Measurements from ENCODE around the gene ACSF3.

ACSF3 gene

DNA sequence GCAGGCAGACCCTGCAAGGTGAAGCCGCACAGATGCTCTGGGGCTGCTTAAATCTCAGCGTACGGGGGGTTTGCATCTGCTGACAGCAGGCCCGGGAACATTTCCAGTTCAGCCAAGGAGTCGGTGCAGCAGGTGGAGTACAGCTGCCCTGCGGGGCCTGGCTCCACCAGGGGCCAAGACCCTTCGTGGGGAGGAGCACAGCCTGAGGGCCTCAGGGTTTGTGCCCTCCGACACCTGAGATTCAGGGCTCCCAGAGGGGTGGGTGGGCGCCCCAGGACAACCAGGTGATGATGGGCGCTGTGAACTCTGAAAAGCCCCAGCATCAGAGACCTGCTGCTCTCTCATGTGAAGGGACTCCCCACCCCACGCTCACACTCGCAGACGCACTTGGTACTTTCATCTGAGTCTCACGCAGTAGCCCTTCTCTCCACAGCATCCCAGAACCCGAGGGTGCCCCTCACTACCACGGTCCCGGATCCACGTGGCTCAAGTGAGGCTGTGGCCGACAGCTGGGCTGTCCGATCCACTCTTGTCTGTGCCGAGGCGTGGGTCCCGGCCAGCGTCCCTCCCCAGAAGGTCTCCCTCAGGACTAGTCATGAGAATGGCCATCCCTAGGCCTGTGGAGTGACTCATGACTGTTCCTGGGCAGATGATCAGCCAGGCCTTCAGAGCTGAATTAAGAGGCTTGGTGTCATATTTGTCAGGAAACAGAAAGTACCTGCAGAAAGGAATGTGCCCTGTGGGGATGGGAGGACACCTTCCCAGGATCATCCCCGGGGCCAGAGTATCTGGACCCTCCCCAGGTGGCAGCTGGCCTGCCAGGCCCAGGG lies 29.6 kb downstream of the ACSF3 start (continued):
- TF ChIP-seq GLIS3 (CRISPR knock-in tag; IDR thresholded peaks at IDR 0.05) = no peak
- TF ChIP-seq CSRNP3 (CRISPR knock-in tag; IDR thresholded peaks at IDR 0.05) = no peak
- TF ChIP-seq ISL1 (CRISPR knock-in tag; IDR thresholded peaks at IDR 0.05) = no peak
- no peak for TF ChIP-seq TSHZ2 (CRISPR knock-in tag; IDR thresholded peaks at IDR 0.05)
- TF ChIP-seq ZFP30 (CRISPR knock-in tag; IDR thresholded peaks at IDR 0.05) = no peak
- TF ChIP-seq OSR1 (CRISPR knock-in tag; IDR thresholded peaks at IDR 0.05) = no peak
- TF ChIP-seq PPARA (CRISPR knock-in tag; IDR thresholded peaks at IDR 0.05; ENCODE audit: borderline replicate concordance) = no peak
- TF ChIP-seq TOX (CRISPR knock-in tag; IDR thresholded peaks at IDR 0.05; ENCODE audit: borderline replicate concordance) = no peak

DNA sequence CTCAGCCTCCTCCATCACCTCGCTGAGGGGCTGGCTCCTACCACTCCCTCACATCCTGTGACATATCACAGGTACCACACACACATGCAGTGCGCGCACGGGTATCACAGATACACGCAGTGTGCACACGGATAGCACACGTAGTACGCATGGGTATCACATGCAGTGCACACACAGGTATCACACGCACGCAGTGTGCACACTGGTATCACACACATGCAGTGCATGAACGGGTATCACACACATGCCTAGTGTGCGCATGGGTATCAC lies 30.1 kb downstream of the ACSF3 start:
- TF ChIP-seq ARNTL (CRISPR knock-in tag; IDR thresholded peaks at IDR 0.05; ENCODE audit: borderline replicate concordance, low read depth) (no peak), ZNF565 (CRISPR knock-in tag; conservative IDR thresholded peaks at IDR 0.05; ENCODE audit: low read depth) (no peak), ZNF8 (CRISPR knock-in tag; IDR thresholded peaks at IDR 0.05) (no peak), RARB (CRISPR knock-in tag; IDR thresholded peaks at IDR 0.05) (no peak), ZC3H10 (CRISPR knock-in tag; IDR thresholded peaks at IDR 0.05) (no peak), TCF4 (CRISPR knock-in tag; IDR thresholded peaks at IDR 0.05; ENCODE audit: borderline replicate concordance) (no peak), ZNF70 (CRISPR knock-in tag; IDR thresholded peaks at IDR 0.05) (no peak), OSR1 (CRISPR knock-in tag; IDR thresholded peaks at IDR 0.05) (no peak), TOX (CRISPR knock-in tag; IDR thresholded peaks at IDR 0.05; ENCODE audit: borderline replicate concordance) (no peak), TSHZ2 (CRISPR knock-in tag; IDR thresholded peaks at IDR 0.05) (no peak), BACH2 (CRISPR knock-in tag; IDR thresholded peaks at IDR 0.05; ENCODE audit: borderline replicate concordance) (no peak), CSDC2 (CRISPR knock-in tag; IDR thresholded peaks at IDR 0.05) (no peak), PPARA (CRISPR knock-in tag; IDR thresholded peaks at IDR 0.05; ENCODE audit: borderline replicate concordance) (no peak), ZFP30 (CRISPR knock-in tag; IDR thresholded peaks at IDR 0.05) (no peak), ISL1 (CRISPR knock-in tag; IDR thresholded peaks at IDR 0.05) (no peak), POU6F1 (CRISPR knock-in tag; IDR thresholded peaks at IDR 0.05; ENCODE audit: borderline replicate concordance, low read depth) (no peak)
- TF ChIP-seq, protein P1, sequence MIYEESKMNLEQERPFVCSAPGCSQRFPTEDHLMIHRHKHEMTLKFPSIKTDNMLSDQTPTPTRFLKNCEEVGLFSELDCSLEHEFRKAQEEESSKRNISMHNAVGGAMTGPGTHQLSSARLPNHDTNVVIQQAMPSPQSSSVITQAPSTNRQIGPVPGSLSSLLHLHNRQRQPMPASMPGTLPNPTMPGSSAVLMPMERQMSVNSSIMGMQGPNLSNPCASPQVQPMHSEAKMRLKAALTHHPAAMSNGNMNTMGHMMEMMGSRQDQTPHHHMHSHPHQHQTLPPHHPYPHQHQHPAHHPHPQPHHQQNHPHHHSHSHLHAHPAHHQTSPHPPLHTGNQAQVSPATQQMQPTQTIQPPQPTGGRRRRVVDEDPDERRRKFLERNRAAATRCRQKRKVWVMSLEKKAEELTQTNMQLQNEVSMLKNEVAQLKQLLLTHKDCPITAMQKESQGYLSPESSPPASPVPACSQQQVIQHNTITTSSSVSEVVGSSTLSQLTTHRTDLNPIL (CRISPR knock-in tag; IDR thresholded peaks at IDR 0.05; ENCODE audit: low read depth) = no peak
- ATAC-seq = no peak

DNA sequence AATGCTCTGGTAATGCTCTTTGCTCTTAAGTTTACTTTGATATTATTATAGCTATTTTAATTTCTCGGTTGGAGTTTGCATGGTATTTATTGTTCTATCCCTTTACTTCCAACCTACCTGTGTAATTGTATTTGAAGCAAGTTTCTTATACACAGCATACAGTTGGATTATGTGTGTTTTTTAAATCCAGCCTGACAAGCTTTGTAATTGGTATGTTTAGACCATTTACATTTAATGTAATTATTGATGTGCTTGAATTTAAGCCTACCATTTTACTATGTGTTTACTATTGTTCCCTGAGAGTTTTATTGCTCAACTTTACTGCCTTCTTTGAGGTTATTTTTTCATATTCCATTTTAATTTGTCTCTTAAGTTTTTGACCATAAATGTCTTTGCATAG lies 35.7 kb downstream of the ACSF3 start:
- no peak for ATAC-seq
- TF ChIP-seq, protein P1 (CRISPR knock-in tag; IDR thresholded peaks at IDR 0.05; ENCODE audit: low read depth) = no peak
- TF ChIP-seq ZFP3 (CRISPR knock-in tag; IDR thresholded peaks at IDR 0.05) (no peak), ESRRG (CRISPR knock-in tag; IDR thresholded peaks at IDR 0.05) (no peak), RARB (CRISPR knock-in tag; IDR thresholded peaks at IDR 0.05) (no peak)

Measured in SK-N-SH treated with all-trans-retinoic acid at 6 μM for 48 hours (cell line).